Stimulated activated CD8-positive, alpha-beta memory T cell treated with anti-CD3 and anti-CD28 coated beads, Interleukin-4, amount 100 ng/mL, for 4 hours (primary cell): ENCODE results near the gene USP27X.

ENCODE experiments used
- DNase-seq, 2 donors: peaks; one replicate each; pipeline ENCODE4 v3.0.0-alpha.2; 2020; ENCODE audit warnings: low read depth in 2 of 2, low spot score in 1 of 2

Gene USP27X

GRCh38 chrX:49878834-49879655 lies at the start of gene USP27X:
Gene USP27X (plus strand): TSS chrX:49879484. CDS start chrX:49880308, 824 bp downstream.
- peak; percentile 46 to 56 for DNase-seq

- DNase-seq, result no peak
These were observed 40.9 kb upstream of the USP27X start for GRCh38 chrX:49838374-49838773.

GRCh38 chrX:49840679-49841078 lies 38.6 kb upstream of the USP27X start:
- peak in 1 of 2 donors; percentile 1 for DNase-seq

DNA sequence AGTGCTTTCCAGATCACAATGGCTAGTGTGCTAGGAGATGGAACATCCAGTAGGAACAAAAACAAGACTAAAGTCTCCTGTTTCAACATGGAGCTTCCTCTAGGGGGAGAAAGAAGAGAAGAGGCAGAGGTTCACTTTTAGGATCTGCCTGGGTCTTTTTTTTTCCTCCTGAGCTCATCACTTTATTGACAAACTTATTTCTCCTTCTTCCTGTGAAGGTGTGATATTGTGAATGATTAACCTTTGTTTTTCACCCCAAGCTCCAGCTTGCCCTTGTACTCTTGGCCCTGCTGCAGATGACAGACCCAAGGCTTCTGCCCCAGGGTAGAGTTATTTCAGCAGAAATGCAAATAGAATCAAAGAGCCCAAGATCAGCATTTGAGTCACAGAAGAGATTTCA lies 36.7 kb upstream of the USP27X start:
- DNase-seq, result no peak

GRCh38 chrX:49844611-49845010 lies 34.7 kb upstream of the USP27X start:
- no peak for DNase-seq

GRCh38 chrX:49845701-49846403 lies 33.4 kb upstream of the USP27X start:
- DNase-seq, result no peak

DNA sequence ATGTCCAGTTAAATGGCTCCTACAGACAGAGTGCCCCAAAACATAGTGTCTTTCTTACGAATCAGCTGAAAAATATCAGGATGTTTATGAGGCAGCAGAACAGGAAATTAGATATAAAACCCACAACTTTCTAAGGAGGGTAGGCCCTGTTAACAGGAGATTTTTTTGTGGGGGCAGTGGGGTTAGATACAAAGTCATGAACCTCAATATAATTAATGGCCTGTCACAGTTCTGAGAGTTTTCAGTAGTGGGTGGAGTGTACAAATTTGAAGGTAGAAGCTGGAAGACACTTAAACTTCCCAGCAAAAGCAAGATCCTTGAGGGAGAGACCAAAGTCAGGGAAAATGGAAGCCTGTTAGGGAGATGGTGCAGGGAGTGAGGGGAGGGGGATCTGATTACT lies 32.8 kb upstream of the USP27X start:
- no peak for DNase-seq

DNA sequence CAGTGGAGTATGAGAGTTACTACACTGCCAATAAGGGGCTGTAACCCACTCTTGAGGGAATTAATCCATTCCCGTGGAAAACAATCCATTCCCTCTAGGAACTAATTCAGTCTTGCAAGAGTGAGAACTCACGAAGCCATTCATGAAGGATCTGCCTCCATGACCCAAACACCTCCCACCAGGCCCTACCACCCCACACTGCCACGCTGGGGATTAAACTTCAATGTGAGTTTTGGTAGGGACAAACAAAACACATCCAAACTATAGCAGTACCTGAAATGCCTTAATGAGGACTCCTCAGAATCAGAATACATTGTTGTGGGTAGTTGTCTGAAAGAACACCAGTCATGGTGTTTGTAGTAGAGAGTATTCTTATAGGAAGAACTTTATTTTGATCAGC lies 31.0 kb upstream of the USP27X start:
- no peak for DNase-seq

- DNase-seq, result no peak
These were observed 29.3 kb upstream of the USP27X start for GRCh38 chrX:49850028-49850427.

DNA sequence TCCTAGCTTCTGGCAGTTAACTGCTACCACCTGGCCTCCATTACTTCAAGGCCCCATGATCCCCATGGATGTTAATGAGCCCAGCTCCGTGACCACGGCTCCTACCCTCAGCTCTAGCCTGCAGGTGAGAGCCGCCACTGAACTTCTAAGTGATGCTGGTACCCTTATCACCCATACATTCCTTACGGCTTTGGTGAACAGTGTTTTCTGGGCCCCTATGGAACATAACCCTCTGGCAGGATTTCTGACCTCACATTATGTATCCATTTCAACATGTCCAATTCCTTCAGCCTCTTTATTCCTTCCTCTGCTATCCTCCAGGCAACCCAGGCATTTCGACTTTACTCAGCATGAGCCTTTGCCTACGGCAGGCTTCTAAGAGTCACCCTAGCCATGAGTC lies 25.6 kb upstream of the USP27X start:
- no peak for DNase-seq

DNA sequence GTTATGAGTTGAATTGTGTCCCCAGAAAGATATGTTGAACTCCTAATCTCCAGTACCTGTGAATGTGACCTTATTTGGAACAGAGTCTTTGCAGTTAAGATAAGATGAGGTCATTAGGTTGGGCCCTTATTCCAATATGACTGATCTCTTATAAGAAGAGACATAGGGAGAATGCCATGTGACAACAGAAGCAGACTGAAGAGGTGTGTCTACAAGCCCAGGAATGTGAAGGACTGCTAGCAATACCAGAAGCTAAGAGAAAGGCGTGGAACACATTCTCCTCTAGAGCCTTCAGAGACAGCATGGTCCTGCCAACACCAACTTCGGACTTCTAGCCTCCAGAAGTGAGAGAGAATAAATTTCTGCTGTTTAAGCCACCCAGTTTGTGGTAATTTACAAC lies 22.5 kb upstream of the USP27X start:
- DNase-seq, result no peak

- DNase-seq, result no peak
These were observed 20.9 kb upstream of the USP27X start for GRCh38 chrX:49858341-49858740.

GRCh38 chrX:49859491-49859890 lies 19.8 kb upstream of the USP27X start:
- DNase-seq, result no peak

DNA sequence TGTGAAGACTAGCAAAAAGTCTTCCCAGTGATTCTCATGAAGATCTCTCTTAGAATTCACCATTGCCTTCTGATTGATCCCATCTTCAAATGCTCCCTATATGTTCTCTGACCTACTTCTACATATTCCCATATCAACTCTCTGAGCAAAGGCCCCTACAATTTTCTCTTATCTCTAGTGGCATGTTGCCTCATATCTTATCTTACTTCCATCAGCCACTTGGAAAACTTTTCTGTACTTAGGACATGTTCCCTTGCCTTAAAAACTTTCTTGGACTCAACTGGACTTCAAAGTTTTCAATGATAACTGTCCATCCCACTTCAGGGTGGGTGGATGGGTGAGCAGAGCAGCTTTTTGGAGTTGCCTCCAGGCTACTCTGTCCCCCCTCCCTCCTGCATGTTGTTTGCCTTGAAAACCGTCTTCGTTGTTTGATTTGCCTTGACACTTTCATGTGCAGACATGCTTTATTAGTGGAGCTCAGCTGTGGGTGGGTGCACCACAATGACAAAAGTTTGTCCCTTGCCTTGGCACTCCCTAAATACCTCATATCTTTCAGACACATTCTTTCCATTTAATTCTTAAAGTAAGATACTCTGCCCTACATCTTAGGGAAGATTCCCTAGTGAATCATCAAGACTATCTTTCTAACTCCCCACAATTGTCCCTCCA lies 18.3 kb upstream of the USP27X start:
- no peak for DNase-seq

DNA sequence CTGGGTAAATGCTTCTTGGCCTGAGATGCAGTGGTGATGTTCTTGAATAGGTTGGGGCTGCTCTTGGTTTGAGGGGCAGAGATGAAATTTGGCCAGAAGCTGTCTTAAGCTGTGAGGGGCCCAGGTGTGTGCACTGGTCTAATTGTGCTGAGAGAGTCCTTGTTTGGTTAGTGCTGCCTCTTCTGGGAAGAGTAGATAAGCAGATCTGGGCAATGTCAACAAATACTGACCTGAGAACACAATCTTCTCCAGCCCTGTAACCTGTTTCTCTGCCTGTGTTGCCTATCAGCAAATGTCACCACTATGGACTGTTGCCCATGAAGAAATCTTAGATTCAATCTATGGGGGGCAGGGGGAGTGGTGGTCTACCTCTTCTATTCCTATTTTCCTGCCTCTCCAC lies 17.2 kb upstream of the USP27X start:
- DNase-seq, result no peak

- DNase-seq, result no peak
These were observed 10.5 kb upstream of the USP27X start for GRCh38 chrX:49868739-49869138.

DNA sequence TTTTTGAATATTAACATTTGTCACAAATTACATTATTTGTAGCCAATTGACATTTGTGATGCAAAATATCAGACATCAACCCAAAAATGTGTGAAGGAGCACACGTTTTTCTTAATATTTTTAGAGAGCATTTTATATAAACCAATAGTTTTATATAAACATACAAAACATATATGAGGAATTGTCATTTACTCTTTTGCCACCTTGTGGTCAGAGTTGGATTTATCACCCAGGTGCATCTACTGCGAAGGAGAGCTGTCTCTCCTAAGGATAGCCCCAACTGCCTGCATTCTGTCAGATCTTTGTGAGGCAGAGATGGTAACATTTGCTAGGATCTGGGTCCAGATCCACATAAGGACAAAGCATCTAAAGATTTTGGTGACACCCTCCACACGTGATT lies 2.5 kb upstream of the USP27X start:
- no peak for DNase-seq

GRCh38 chrX:49877397-49878101 lies 1.7 kb upstream of the USP27X start:
- no peak for DNase-seq

DNA sequence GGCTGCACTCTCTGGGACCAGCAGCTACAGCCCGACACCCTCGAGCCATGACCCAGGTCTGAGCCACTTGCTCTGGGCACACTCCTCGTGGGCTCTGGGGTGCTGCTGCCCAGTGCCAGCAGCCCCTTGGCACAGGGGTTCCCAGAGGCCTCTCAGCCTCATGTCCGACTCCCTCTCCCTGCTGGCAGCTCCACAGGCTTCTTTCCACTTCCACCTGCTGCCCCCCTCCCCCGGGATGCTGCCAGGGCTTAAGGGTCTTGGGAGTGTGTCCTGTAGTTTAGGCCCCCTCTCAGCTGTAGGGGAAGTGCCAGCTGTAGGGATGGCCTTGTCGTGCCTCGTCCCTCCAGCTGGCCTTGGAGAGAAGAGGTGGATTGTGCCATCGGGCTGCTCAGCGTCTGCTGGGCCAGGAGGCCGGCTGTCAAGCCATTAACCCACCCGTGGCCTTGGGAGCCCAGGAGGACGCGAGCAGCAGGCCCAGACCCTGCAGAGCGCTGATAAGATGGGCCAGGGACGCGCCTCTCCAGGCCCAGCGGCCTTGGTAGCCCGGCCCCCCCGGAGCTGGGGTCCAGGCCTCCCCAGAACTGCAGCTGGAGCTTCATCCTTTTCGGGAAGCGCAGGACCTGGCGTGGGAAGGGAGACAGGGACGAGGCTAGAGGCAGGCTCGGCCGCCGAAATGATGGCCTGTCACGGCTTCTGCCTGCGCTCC lies 1.0 kb upstream of the USP27X start:
- no peak for DNase-seq

- DNase-seq, result no peak
These were observed 483 bp downstream of the USP27X start for GRCh38 chrX:49879656-49880277.
